ENCODE results near the gene UBA6. TPM values are rescaled to one million over a fixed set of nuclear protein-coding genes. Genes with fewer than 3 reads are reported as not detected.

UBA6 gene
- polyA plus RNA-seq, 1 of the 3 experiments (the other 2 are of a cell fraction), result 51.0 TPM

DNA sequence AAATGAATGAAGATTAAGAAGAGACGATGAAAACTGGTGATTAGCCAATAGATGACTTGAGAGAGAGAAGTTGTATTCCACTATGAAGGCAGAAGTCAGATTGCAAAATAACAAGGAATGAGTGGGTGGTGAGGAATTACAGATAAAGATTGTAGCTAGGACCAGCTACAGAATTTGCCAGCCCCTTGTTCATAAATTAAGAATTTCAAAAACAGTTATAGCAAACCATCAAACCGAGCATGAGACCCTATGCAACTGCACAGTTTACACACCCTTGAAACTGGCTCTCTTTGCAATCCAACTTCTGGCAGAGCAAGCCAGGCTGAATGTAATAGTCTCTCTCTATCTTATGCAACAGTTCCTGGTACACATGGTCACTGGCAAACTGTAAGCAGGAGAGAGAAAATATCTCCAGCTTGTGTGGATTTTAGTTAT, 107.2 kb downstream of the UBA6 start (continued):
- TF ChIP-seq NRF1 (IDR thresholded peaks at IDR 0.05; ENCODE audit: low read depth, low read length), result no peak

DNA sequence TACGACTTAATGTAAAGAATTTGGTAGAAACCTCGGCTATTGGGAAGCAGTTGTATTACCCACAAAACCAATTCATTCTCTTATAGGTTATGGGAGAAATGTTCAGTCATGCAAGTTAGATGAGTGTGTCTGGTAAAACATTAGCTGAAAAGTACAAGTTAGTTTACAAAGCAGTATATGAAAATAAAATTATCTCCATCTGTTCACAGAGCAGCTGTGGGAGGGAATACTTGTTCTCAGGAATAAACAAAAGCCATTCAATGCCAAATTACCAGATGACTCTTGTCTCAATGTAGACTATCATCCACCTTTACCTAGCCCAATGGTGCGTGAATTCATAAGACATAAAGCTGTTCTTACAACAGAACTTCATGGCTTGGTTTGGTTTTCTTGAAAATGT, 113.8 kb downstream of the UBA6 start:
- CTCF ChIA-PET, result no interaction called here
- WGBS (ENCODE audit: low lambda C conversion rate), result 75% methylated on average over 3 of the region's 3 CpGs

More for the DNA sequence above, 113.8 kb downstream of the UBA6 start:
- Histone ChIP-seq H3K9me2 (no peaks in the 10 kb centered on the region), H4K20me1 (ENCODE audit: insufficient read depth) (no peaks in the 10 kb centered on the region), H3K4me3 (ENCODE audit: low read depth in 2 of 2, low read length in 1 of 2) (no peak overlapping the region), H3K36me3 (replicated peaks in 1 of 2; ENCODE audit: control insufficient read depth in 1 of 2, insufficient read depth in 2 of 2, low read length in 1 of 2) (no peaks in the 10 kb centered on the region), H3K79me2 (ENCODE audit: insufficient read depth) (no peaks in the 10 kb centered on the region), H3K4me1 (ENCODE audit: control insufficient read depth in 1 of 2, insufficient read depth in 2 of 2, low read depth in 1 of 2, low read length in 1 of 2) (no peaks in the 10 kb centered on the region), H3K4me2 (no peak overlapping the region), H2AFZ (ENCODE audit: low read depth) (no peak overlapping the region), H3K9me3 (no peaks in the 10 kb centered on the region), H3K27ac (ENCODE audit: low read depth in 2 of 2, low read length in 1 of 2) (no peak overlapping the region), H3F3A (replicated peaks; ENCODE audit: insufficient read depth) (no peaks in the 10 kb centered on the region), H3K27me3 (ENCODE audit: insufficient read depth) (no peaks in the 10 kb centered on the region; the same call in 1 of the 2 replicates), H3K9ac (no peak overlapping the region)
- no peak for DNase-seq
- TF ChIP-seq, protein P1, sequence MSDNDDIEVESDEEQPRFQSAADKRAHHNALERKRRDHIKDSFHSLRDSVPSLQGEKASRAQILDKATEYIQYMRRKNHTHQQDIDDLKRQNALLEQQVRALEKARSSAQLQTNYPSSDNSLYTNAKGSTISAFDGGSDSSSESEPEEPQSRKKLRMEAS (IDR thresholded peaks at IDR 0.05; ENCODE audit: low read depth), result no peak
- no peak for TF ChIP-seq RCOR1 (IDR thresholded peaks at IDR 0.05; ENCODE audit: low read length)
- TF ChIP-seq MEF2A (IDR thresholded peaks at IDR 0.05; ENCODE audit: borderline replicate concordance, low read depth), result no peak
- no peak for TF ChIP-seq SIN3A (IDR thresholded peaks at IDR 0.05; ENCODE audit: borderline replicate concordance, low read depth, low read length)
- no peak for TF ChIP-seq YY1 (IDR thresholded peaks at IDR 0.05; ENCODE audit: low read depth)
- TF ChIP-seq, protein P2, sequence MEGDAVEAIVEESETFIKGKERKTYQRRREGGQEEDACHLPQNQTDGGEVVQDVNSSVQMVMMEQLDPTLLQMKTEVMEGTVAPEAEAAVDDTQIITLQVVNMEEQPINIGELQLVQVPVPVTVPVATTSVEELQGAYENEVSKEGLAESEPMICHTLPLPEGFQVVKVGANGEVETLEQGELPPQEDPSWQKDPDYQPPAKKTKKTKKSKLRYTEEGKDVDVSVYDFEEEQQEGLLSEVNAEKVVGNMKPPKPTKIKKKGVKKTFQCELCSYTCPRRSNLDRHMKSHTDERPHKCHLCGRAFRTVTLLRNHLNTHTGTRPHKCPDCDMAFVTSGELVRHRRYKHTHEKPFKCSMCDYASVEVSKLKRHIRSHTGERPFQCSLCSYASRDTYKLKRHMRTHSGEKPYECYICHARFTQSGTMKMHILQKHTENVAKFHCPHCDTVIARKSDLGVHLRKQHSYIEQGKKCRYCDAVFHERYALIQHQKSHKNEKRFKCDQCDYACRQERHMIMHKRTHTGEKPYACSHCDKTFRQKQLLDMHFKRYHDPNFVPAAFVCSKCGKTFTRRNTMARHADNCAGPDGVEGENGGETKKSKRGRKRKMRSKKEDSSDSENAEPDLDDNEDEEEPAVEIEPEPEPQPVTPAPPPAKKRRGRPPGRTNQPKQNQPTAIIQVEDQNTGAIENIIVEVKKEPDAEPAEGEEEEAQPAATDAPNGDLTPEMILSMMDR (IDR thresholded peaks at IDR 0.05), result no peak
- TF ChIP-seq EP300 (IDR thresholded peaks at IDR 0.05; ENCODE audit: borderline replicate concordance in 1 of 2, low read depth in 1 of 2, low read length in 1 of 2), result no peak
- TF ChIP-seq POLR2AphosphoS5 (IDR thresholded peaks at IDR 0.05; ENCODE audit: low read depth, low read length), result no peak
- TF ChIP-seq ELF1 (IDR thresholded peaks at IDR 0.05), result no peak
- no peak for TF ChIP-seq RFX5 (IDR thresholded peaks at IDR 0.05; ENCODE audit: low read length)
- no peak for TF ChIP-seq CHD2 (IDR thresholded peaks at IDR 0.05; ENCODE audit: low read length, partially characterized antibody)
- TF ChIP-seq, protein P3, sequence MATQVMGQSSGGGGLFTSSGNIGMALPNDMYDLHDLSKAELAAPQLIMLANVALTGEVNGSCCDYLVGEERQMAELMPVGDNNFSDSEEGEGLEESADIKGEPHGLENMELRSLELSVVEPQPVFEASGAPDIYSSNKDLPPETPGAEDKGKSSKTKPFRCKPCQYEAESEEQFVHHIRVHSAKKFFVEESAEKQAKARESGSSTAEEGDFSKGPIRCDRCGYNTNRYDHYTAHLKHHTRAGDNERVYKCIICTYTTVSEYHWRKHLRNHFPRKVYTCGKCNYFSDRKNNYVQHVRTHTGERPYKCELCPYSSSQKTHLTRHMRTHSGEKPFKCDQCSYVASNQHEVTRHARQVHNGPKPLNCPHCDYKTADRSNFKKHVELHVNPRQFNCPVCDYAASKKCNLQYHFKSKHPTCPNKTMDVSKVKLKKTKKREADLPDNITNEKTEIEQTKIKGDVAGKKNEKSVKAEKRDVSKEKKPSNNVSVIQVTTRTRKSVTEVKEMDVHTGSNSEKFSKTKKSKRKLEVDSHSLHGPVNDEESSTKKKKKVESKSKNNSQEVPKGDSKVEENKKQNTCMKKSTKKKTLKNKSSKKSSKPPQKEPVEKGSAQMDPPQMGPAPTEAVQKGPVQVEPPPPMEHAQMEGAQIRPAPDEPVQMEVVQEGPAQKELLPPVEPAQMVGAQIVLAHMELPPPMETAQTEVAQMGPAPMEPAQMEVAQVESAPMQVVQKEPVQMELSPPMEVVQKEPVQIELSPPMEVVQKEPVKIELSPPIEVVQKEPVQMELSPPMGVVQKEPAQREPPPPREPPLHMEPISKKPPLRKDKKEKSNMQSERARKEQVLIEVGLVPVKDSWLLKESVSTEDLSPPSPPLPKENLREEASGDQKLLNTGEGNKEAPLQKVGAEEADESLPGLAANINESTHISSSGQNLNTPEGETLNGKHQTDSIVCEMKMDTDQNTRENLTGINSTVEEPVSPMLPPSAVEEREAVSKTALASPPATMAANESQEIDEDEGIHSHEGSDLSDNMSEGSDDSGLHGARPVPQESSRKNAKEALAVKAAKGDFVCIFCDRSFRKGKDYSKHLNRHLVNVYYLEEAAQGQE (IDR thresholded peaks at IDR 0.05; ENCODE audit: low read depth, low read length), result no peak
- TF ChIP-seq, protein P4, sequence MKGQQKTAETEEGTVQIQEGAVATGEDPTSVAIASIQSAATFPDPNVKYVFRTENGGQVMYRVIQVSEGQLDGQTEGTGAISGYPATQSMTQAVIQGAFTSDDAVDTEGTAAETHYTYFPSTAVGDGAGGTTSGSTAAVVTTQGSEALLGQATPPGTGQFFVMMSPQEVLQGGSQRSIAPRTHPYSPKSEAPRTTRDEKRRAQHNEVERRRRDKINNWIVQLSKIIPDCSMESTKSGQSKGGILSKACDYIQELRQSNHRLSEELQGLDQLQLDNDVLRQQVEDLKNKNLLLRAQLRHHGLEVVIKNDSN (IDR thresholded peaks at IDR 0.05; ENCODE audit: borderline replicate concordance, low read depth), result no peak
- POLR2A ChIA-PET, result no interaction called here
